ENCODE measurements around the gene KLHL41. TPM values are rescaled to one million over a fixed set of nuclear protein-coding genes. Genes with fewer than 3 reads are reported as not detected.
A peak's percentile ranks its signal among the peaks of the same experiment; 100 is the strongest.
"Not testable (repeated sequence)": the region's sequence is repeated elsewhere in the genome, so short reads cannot be mapped to it uniquely, and the experiment has no call there.

The KLHL41 gene
- total and polyA plus RNA-seq, 8 donors, result 1.2 to 2.1 (median 1.5) TPM

DNA sequence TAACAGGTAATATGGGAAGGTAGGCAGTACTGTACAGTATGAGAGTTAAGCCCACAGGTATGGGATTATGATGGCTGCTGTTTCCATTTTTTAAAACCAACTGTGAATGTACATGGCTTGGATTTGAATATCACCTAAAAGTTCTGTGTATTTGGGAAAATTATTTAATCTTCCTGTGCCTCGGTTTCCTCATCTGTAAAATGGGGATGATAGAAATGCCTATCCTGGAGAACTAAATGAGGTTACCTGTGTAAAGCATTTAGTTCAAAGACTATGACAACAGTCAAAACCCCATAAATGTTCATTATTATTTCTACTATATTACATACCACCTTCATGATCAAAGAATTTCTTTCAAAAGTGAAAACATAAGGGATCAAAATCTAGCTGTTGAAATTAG lies 3.6 kb downstream of the KLHL41 start:
- H3K4me3 ChIP-seq, result no peak overlapping the region
- no peak overlapping the region for H3K27ac ChIP-seq
- TF ChIP-seq, protein P1, sequence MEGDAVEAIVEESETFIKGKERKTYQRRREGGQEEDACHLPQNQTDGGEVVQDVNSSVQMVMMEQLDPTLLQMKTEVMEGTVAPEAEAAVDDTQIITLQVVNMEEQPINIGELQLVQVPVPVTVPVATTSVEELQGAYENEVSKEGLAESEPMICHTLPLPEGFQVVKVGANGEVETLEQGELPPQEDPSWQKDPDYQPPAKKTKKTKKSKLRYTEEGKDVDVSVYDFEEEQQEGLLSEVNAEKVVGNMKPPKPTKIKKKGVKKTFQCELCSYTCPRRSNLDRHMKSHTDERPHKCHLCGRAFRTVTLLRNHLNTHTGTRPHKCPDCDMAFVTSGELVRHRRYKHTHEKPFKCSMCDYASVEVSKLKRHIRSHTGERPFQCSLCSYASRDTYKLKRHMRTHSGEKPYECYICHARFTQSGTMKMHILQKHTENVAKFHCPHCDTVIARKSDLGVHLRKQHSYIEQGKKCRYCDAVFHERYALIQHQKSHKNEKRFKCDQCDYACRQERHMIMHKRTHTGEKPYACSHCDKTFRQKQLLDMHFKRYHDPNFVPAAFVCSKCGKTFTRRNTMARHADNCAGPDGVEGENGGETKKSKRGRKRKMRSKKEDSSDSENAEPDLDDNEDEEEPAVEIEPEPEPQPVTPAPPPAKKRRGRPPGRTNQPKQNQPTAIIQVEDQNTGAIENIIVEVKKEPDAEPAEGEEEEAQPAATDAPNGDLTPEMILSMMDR (IDR thresholded peaks at IDR 0.05), result no peak
- no peaks in the 10 kb centered on the region for H3K9me3 ChIP-seq
- no peak for ATAC-seq
- H3K36me3 ChIP-seq, result no peaks in the 10 kb centered on the region
- H3K27me3 ChIP-seq, result no peaks in the 10 kb centered on the region
- DNase-seq, result no peak
- intact Hi-C loops (cut with DNase I), result no loop called here
- no peaks in the 10 kb centered on the region for H3K4me1 ChIP-seq

DNA sequence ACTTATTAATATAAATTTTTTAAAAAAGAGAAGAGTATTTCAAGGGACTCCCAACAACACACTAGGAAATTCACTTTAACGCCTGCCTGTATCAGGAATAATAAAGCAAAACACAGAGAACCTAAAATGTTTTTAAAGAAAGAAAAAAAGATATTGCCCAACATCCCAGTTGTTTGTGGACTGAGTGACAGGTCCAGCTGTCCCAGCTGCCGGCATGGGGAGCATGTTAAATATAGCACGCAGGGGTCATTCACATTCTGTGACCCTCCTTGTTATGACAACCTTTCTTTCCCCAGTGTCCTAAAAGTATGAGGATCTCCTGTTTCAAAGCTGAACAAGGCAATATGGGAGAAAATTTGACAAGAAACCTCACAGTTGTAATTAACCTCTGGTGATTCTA lies 4.4 kb downstream of the KLHL41 start:
- peak in 3 of 4 donors; percentile 19 to 24 (median 21) for DNase-seq
- intact Hi-C loops (cut with DNase I), result no loop called here
- Histone ChIP-seq H3K9me3 (no peaks in the 10 kb centered on the region), H3K4me3 (no peak overlapping the region), H3K27ac (no peak overlapping the region), H3K4me1 (no peaks in the 10 kb centered on the region), H3K36me3 (no peaks in the 10 kb centered on the region), H3K27me3 (no peaks in the 10 kb centered on the region)
- no peak for ATAC-seq
- TF ChIP-seq, protein P1 (IDR thresholded peaks at IDR 0.05), result no peak

DNA sequence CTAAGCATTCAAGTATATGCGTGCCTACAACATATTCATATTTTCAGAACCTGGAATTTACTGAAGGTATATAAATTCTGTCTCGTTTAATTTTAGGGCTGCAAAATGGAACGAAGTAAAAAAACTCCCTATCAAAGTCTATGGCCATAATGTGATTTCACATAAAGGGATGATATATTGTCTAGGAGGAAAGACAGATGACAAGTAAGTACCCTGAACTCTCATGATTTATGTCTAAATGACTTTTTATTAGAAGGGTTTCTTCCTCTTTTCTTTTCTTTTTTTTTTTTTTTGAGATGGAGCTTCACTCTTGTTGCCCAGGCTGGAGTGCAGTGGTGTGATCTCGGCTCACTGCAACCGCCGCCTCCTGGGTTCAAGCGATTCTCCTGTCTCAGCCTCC lies 5.3 kb downstream of the KLHL41 start:
- H3K4me1 ChIP-seq; ATAC-seq; intact Hi-C loops (cut with DNase I); H3K9me3 ChIP-seq; H3K27me3 ChIP-seq; DNase-seq; H3K4me3 ChIP-seq; H3K36me3 ChIP-seq; H3K27ac ChIP-seq: not testable (repeated sequence)

DNA sequence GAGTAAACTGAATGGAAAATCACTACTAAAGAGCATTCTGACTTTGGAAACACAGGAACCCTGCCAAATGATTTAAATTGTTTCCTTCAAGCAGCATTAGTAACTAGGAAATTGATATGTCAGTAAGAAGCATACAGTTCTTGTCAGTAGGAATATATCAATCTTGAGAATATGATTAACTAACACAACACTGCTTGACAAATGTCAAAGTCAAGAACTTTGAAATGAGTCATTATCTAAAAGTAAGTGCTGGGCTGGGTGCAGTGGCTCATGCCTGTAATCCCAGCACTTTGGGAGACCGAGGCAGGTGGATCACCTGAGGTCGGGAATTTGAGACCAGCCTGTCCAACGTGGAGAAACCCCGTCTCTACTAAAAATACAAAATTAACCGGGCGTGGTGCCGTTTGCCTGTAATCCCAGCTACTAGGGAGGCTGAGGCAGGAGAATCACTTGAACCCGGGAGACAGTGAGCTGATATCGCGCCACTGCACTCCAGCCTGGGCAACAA lies 7.0 kb downstream of the KLHL41 start:
- intact Hi-C loops (cut with DNase I); H3K36me3 ChIP-seq; H3K4me3 ChIP-seq; H3K4me1 ChIP-seq; H3K9me3 ChIP-seq; H3K27ac ChIP-seq; H3K27me3 ChIP-seq: not testable (repeated sequence)
- peak in 1 of 4 donors; percentile 16 for DNase-seq
- ATAC-seq, result peak; percentile 45

DNA sequence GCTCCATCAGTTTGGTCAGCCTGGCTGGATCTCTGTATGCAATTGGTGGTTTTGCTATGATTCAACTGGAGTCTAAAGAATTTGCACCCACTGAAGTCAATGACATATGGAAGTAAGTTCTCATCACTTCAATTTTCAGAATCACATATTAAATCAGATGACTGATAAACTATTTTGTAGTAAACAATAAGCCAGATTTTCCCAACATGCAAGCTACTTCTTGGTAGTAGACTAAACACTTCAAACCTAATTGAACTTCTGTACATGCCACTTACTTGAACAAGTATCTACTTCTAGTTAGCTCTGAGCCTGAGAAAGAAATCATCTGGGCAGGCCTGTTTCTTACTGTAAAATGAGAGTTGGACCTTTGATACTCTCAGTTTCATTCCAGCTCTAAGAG lies 11.4 kb downstream of the KLHL41 start:
- TF ChIP-seq, protein P1 (IDR thresholded peaks at IDR 0.05), result no peak
- H3K9me3 ChIP-seq, result no peaks in the 10 kb centered on the region
- H3K36me3 ChIP-seq, result no peaks in the 10 kb centered on the region
- no peaks in the 10 kb centered on the region for H3K4me1 ChIP-seq
- ATAC-seq (peak; percentile 66), DNase-seq (peak in 2 of 4 donors; percentile 16 to 24)
- intact Hi-C loops (cut with DNase I), result no loop called here
- no peak overlapping the region for H3K27ac ChIP-seq
- H3K4me3 ChIP-seq, result no peak overlapping the region
- no peaks in the 10 kb centered on the region for H3K27me3 ChIP-seq

DNA sequence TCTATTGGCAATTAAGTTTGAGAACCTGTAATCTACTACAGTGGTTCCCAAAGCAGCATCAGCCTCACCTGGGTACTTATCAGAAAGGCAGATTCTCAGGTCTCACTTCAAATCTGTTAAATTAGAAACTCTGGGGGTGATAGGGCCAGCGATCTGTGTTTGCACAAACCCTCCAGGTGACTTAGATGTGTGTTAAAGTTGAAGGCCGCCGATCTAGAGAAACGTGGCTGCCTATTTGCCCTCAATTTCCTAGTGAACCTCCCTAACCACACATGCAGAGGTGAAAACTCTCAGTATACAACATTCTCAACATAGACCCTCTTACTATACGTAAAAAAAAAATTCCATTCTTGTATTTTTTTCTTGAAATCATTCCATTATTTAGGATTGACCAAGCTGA lies 14.2 kb downstream of the KLHL41 start:
- Histone ChIP-seq H3K36me3 (no peaks in the 10 kb centered on the region), H3K27me3 (no peaks in the 10 kb centered on the region), H3K4me1 (no peaks in the 10 kb centered on the region), H3K9me3 (no peaks in the 10 kb centered on the region), H3K27ac (no peak overlapping the region), H3K4me3 (no peak overlapping the region)
- ATAC-seq (no peak), DNase-seq (no peak)
- intact Hi-C loops (cut with DNase I), result no loop called here
- TF ChIP-seq, protein P1 (IDR thresholded peaks at IDR 0.05), result no peak

Data from left lung (tissue), 10 donors.